IMR-90 (cell line): ENCODE measurements around the gene CDX1. TPM values are rescaled to one million over a fixed set of nuclear protein-coding genes. Genes with fewer than 3 reads are reported as not detected.

Experiments used
- ATAC-seq: fragments of 200-7000 bp; cut with Tn5 transposase; 2 replicates; pipeline ENCODE4 v1.9.1; 2020; ENCODE audit warnings: low read depth, mild to moderate bottlenecking, moderate library complexity
- BruUV-seq: library from RNA; stranded (reverse); fragments of 400-500 nt; replicated peaks from 2 replicates; lab custom pipeline; 2021; lab: Mats Ljungman, UMichigan
- CTCF ChIA-PET: fragments of 300-600 bp; formaldehyde crosslinking; extraction: SDS; loops from one replicate; lab custom pipeline; 2021; ENCODE audit warnings: antibody characterized with exemption; lab: Yijun Ruan, JAX
- POLR2A ChIA-PET: fragments of 300-600 bp; sonication (Branson Sonifier 250); formaldehyde crosslinking; loops from one replicate; lab custom pipeline; 2022; ENCODE audit warnings: antibody characterized with exemption; ENCODE audit not compliant: unreplicated experiment; lab: Charles Lee
- DNase-seq: peaks from one replicate; pipeline ENCODE4 v3.0.0; 2013
- H2AFZ ChIP-seq: replicated peaks from 2 replicates; pipeline ENCODE3; 2013; ENCODE audit warnings: low read length, mild to moderate bottlenecking; ENCODE audit not compliant: poor library complexity
- H2AK5ac ChIP-seq: 2 replicates; pipeline ENCODE4 v1.6.1; 2013; ENCODE audit warnings: low read depth, low read length, inconsistent platforms
- H2AK9ac ChIP-seq: replicated peaks from 2 replicates; pipeline ENCODE3; 2013; ENCODE audit warnings: mild to moderate bottlenecking, low read depth, low read length, moderate library complexity; ENCODE audit not compliant: poor library complexity
- H2BK120ac ChIP-seq: 2 replicates; pipeline ENCODE4 v1.6.1; 2013; ENCODE audit warnings: low read depth, low read length, inconsistent platforms
- H2BK15ac ChIP-seq: 3 replicates; pipeline ENCODE4 v1.6.1; 2013; ENCODE audit warnings: low read depth, low read length, inconsistent platforms
- H2BK20ac ChIP-seq: 2 replicates; pipeline ENCODE4 v1.6.1; 2013; ENCODE audit warnings: low read depth, mild to moderate bottlenecking, inconsistent platforms, low read length, moderate library complexity
- H2BK5ac ChIP-seq: 2 replicates; pipeline ENCODE4 v1.6.1; 2013; ENCODE audit warnings: mild to moderate bottlenecking, low read depth, low read length, inconsistent platforms; ENCODE audit not compliant: poor library complexity, severe bottlenecking
- H3K14ac ChIP-seq: replicated peaks from 2 replicates; pipeline ENCODE4 v1.6.1; 2013; ENCODE audit warnings: low read depth, low read length, inconsistent platforms
- H3K18ac ChIP-seq: 2 replicates; pipeline ENCODE4 v1.6.1; 2013; ENCODE audit warnings: low read depth, low read length, control low read depth
- H3K23ac ChIP-seq: 2 replicates; pipeline ENCODE4 v1.6.1; 2013; ENCODE audit warnings: low read depth, low read length, inconsistent platforms
- H3K27ac ChIP-seq: 2 replicates; pipeline ENCODE4 v1.5.1; 2013; ENCODE audit warnings: mild to moderate bottlenecking, control low read depth, low read length; ENCODE audit not compliant: insufficient read depth
- H3K27me3 ChIP-seq: 2 replicates; pipeline ENCODE4 v1.6.1; 2013; ENCODE audit warnings: low read length; ENCODE audit not compliant: control insufficient read depth, insufficient read depth
- H3K36me3 ChIP-seq: 2 replicates; pipeline ENCODE4 v1.6.1; 2013; ENCODE audit warnings: low read length, mixed read lengths; ENCODE audit not compliant: control insufficient read depth, insufficient read depth
- H3K4ac ChIP-seq: 2 replicates; pipeline ENCODE4 v1.6.1; 2013; ENCODE audit warnings: low read depth, low read length, inconsistent platforms
- H3K4me1 ChIP-seq: 2 replicates; pipeline ENCODE4 v1.6.1; 2013; ENCODE audit warnings: low read length, mixed read lengths; ENCODE audit not compliant: control insufficient read depth, insufficient read depth
- H3K4me2 ChIP-seq: 2 replicates; pipeline ENCODE4 v1.6.1; 2013; ENCODE audit warnings: low read depth, mild to moderate bottlenecking, control low read depth, low read length, moderate library complexity
- H3K4me3 ChIP-seq: 2 replicates; pipeline ENCODE4 v1.5.1; 2013; ENCODE audit warnings: low read depth, mild to moderate bottlenecking, control low read depth, low read length, moderate library complexity; ENCODE audit not compliant: insufficient read depth
- H3K56ac ChIP-seq: 2 replicates; pipeline ENCODE4 v1.6.1; 2013; ENCODE audit warnings: low read length, inconsistent platforms; ENCODE audit not compliant: insufficient read depth; ENCODE audit errors: extremely low read depth
- H3K79me1 ChIP-seq, 2 experiments: 2 replicates each; pipeline ENCODE4 v1.6.1; 2013; ENCODE audit warnings: low read length in 2 of 2, inconsistent platforms in 1 of 2, low read depth in 1 of 2
- H3K9ac ChIP-seq: 2 replicates; pipeline ENCODE4 v1.6.1; 2013; ENCODE audit warnings: low read depth, low read length, control low read depth
- H3K9me1 ChIP-seq: 2 replicates; pipeline ENCODE4 v1.6.1; 2013; ENCODE audit warnings: low read length, inconsistent platforms; ENCODE audit not compliant: insufficient read depth
- H3K9me3 ChIP-seq: 2 replicates; pipeline ENCODE4 v1.6.1; 2013; ENCODE audit warnings: low read length; ENCODE audit not compliant: control insufficient read depth, insufficient read depth
- H4K20me1 ChIP-seq: 2 replicates; pipeline ENCODE4 v1.6.1; 2013; ENCODE audit warnings: low read length, inconsistent platforms; ENCODE audit not compliant: insufficient read depth
- H4K5ac ChIP-seq: 2 replicates; pipeline ENCODE4 v1.6.1; 2013; ENCODE audit warnings: mild to moderate bottlenecking, low read depth, low read length, control low read depth
- H4K8ac ChIP-seq, 2 experiments: 2 replicates each; pipeline ENCODE4 v1.6.1; 2013; ENCODE audit warnings: low read depth in 2 of 2, low read length in 2 of 2, control low read depth in 1 of 2, inconsistent platforms in 1 of 2
- H4K91ac ChIP-seq: 2 replicates; pipeline ENCODE4 v1.6.1; 2013; ENCODE audit warnings: low read depth, low read length, inconsistent platforms; ENCODE audit not compliant: insufficient read depth
- BHLHE40 ChIP-seq: fragments of 150-350 bp; IDR thresholded peaks from 2 replicates; pipeline ENCODE4 v1.6.1; 2016; ENCODE audit warnings: mild to moderate bottlenecking, low read depth, low read length
- CEBPB ChIP-seq: IDR thresholded peaks from 2 replicates; pipeline ENCODE4 v1.6.1; 2012; ENCODE audit warnings: low read depth, low read length, improper control_type of control experiment
- MAFK ChIP-seq: IDR thresholded peaks from 2 replicates; pipeline ENCODE4 v1.6.1; 2012; ENCODE audit warnings: low read depth, low read length, improper control_type of control experiment
- MAZ ChIP-seq: IDR thresholded peaks from 2 replicates; pipeline ENCODE4 v1.6.1; 2012; ENCODE audit warnings: low read depth, mild to moderate bottlenecking, low read length, improper control_type of control experiment, moderate library complexity, borderline replicate concordance
- MXI1 ChIP-seq: IDR thresholded peaks from 2 replicates; pipeline ENCODE4 v1.6.1; 2012; ENCODE audit warnings: low read depth, mild to moderate bottlenecking, low read length, moderate library complexity, borderline replicate concordance
- NFE2L2 ChIP-seq: fragments of 150-350 bp; IDR thresholded peaks from 2 replicates; pipeline ENCODE4 v1.6.1; 2016; ENCODE audit warnings: low read depth, mild to moderate bottlenecking, low read length
- POLR2A ChIP-seq: IDR thresholded peaks from 2 replicates; pipeline ENCODE4 v1.6.1; 2012; ENCODE audit warnings: mild to moderate bottlenecking, low read depth, low read length
- RAD21 ChIP-seq: IDR thresholded peaks from 2 replicates; pipeline ENCODE4 v1.6.1; 2012; ENCODE audit warnings: low read length, improper control_type of control experiment
- RCOR1 ChIP-seq: IDR thresholded peaks from 2 replicates; pipeline ENCODE4 v1.6.1; 2012; ENCODE audit warnings: mild to moderate bottlenecking, low read length, improper control_type of control experiment; ENCODE audit not compliant: insufficient replicate concordance
- USF2 ChIP-seq: fragments of 150-350 bp; IDR thresholded peaks from 2 replicates; pipeline ENCODE4 v1.6.1; 2017; ENCODE audit warnings: mild to moderate bottlenecking, antibody characterized with exemption, low read length, low read depth
- WGBS, 2 experiments: methylation state at CpG; one replicate each; pipeline versions ENCODE4 v1.1.5 to v1.1.7; 2013; ENCODE audit warnings: missing lambda C conversion rate in 2 of 2; ENCODE audit not compliant: insufficient read length in 1 of 2; ENCODE audit errors: extremely low coverage in 2 of 2; 5-methylcytosine and 5-hydroxymethylcytosine counted together
- dilution Hi-C: fragments of 300-500 bp; cut with HindIII; formaldehyde crosslinking; loops from one replicate; pipeline ENCODE4 v1.14.3; 2018; ENCODE audit warnings: low sequenced_read_pairs; ENCODE audit not compliant: unreplicated experiment
- in situ Hi-C: fragments of 300-500 bp; cut with MboI; formaldehyde crosslinking; loops from 3 replicates; pipeline ENCODE4 v1.14.3; 2019; ENCODE audit warnings: low sequenced_read_pairs, inconsistent platforms, mixed read lengths
- intact Hi-C: fragments of 100-400 bp; cut with micrococcal nuclease; formaldehyde crosslinking; loops from 2 replicates; pipeline ENCODE4 v1.10.0; 2022
- polyA plus RNA-seq, 3 experiments: library from polyadenylated mRNA; depleted of rRNA; stranded (reverse); fragments of >200 nt; gene quantifications; 2 replicates each; pipeline ENCODE4 v1.2.3, GENCODE V29; 2012; ENCODE audit warnings: low replicate concordance in 1 of 3
- total RNA-seq: library from RNA; depleted of rRNA; stranded (reverse); fragments of >200 nt; gene quantifications from 2 replicates; pipeline ENCODE4 v1.2.3, GENCODE V29; 2012

The CDX1 gene
- total and polyA plus RNA-seq, 2 of the 4 experiments (the other 2 are of a cell fraction): 0.18 to 0.24 TPM

DNA sequence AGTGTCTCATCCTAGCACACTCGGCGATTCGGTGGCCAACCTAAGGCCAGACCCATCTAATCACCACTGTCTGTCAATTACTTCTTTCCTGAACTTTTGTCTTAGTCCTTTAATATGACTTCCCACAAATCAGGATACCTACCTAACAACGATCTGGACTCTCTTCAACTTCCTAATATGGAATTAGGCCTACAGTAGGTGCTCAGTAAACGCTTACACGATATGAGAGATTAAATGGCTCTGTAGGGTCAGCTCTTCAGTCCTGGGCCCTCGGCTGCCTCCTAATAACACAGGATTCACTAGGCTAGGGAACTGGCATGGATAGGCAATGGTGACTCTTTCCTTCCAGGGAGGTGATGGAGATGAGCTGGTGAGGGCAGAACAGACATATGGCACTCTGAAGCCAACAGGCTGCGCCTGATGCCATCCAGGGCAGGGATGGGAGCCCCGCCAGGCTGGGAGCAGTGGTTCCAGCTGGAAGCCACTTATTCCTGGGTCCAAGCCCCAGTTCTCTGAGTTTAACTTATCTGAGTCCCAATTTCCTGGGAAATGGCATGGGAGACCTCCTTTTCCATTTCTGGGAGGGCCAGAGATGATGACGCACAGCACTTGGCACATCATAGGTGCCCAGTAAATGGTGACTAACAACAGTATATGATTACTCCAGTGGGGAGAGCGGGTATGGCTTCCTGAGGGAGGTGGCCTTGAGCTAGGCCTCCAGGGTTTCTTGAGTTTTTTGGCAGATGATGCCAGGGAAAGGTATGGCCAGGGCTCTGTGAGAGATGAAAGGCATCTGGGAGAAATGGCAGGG is 18.3 kb upstream of the CDX1 start:
- peak overlapping the region; percentile 54; the same call in 1 of the 2 replicates for H3K4ac ChIP-seq
- dilution Hi-C loops: no loop called here
- H3K4me3 ChIP-seq: no peak overlapping the region
- peak overlapping the region; percentile 50 for H3K14ac ChIP-seq
- peak overlapping the region; percentile 42 for H2BK5ac ChIP-seq
- CTCF ChIA-PET: interaction anchor here (1.2 kb wide), 1 partner anchor 158 kb away, joined by 3 read pairs; no protein-coding TSS in a partner anchor
- H3K27me3 ChIP-seq: no peaks in the 10 kb centered on the region
- H4K8ac ChIP-seq: peak overlapping the region; percentile 20 to 52; a peak in 3 of 4 replicates
- H3K4me2 ChIP-seq: no peak overlapping the region
- H3K18ac ChIP-seq: no peak overlapping the region
- TF ChIP-seq RAD21 (no peak), POLR2A (no peak), BHLHE40 (no peak), USF2 (no peak), MAZ (no peak), MXI1 (no peak), MAFK (no peak), RCOR1 (no peak), CEBPB (no peak), NFE2L2 (no peak)
- 86% methylated on average over 2 of the region's 11 CpGs; no CpG with 5 or more reads in 1 of the 2 experiments for WGBS, 2 experiments
- H2BK120ac ChIP-seq: peak overlapping the region; percentile 62; the same call in 1 of the 2 replicates
- no peaks in the 10 kb centered on the region for H3K9me3 ChIP-seq
- peaks cover 3 to 82% of the 10 kb centered on the region in 2 experiments for H3K79me1 ChIP-seq
- no peak overlapping the region for H3K56ac ChIP-seq
- H3K4me1 ChIP-seq: peaks cover 54% of the 10 kb centered on the region
- H2BK20ac ChIP-seq: peak overlapping the region; percentile 26; the same call in 1 of the 2 replicates
- in situ Hi-C loops: no loop called here
- peak overlapping the region; percentile 78 for H3K23ac ChIP-seq
- peak overlapping the region; percentile 5 for H2AK9ac ChIP-seq
- H4K5ac ChIP-seq: peak overlapping the region; percentile 35; the same call in 1 of the 2 replicates
- H3K27ac ChIP-seq: peak overlapping the region; percentile 29; the same call in 1 of the 2 replicates
- H4K91ac ChIP-seq: peak overlapping the region; percentile 28
- intact Hi-C loops: no loop called here
- H2AFZ ChIP-seq: no peak overlapping the region
- ATAC-seq (no peak), DNase-seq (peak; percentile 45)
- H3K36me3 ChIP-seq: peaks cover 54% of the 10 kb centered on the region
- H2BK15ac ChIP-seq: no peak overlapping the region
- BruUV-seq: no TSS peak
- POLR2A ChIA-PET: no interaction called here
- H2AK5ac ChIP-seq: peak overlapping the region; percentile 77; the same call in 1 of the 2 replicates
- H3K9ac ChIP-seq: no peak overlapping the region
- H4K20me1 ChIP-seq: peaks cover 43% of the 10 kb centered on the region
- H3K9me1 ChIP-seq: peaks cover 27% of the 10 kb centered on the region
